Measurements from ENCODE around the gene C22orf42.

- TF ChIP-seq CTCF (IDR thresholded peaks at IDR 0.05) (no peak), POLR2A (IDR thresholded peaks at IDR 0.05) (no peak)
Observed at GRCh38 chr22:32120603-32121002, 38.5 kb downstream of the C22orf42 start.
